Measurements from ENCODE around the gene PRKAR2B.
A peak's percentile ranks its signal among the peaks of the same experiment; 100 is the strongest.

PRKAR2B gene

GRCh38 chr7:107043491-107043890 is 1.0 kb upstream of the PRKAR2B start:
- no peaks in the 10 kb centered on the region for H3K36me3 ChIP-seq (ENCODE audit: insufficient read depth, low read depth, low read length)
- H3K4me3 ChIP-seq (ENCODE audit: low read length) = peak overlapping the region; percentile 82; the same call in 1 of the 2 replicates
- peaks cover 13% of the 10 kb centered on the region for H3K4me1 ChIP-seq (ENCODE audit: insufficient read depth, low read length)
- no peak overlapping the region for H3K27ac ChIP-seq (ENCODE audit: low read length)
- no peaks in the 10 kb centered on the region for H3K9me3 ChIP-seq (ENCODE audit: insufficient read depth, low read depth, low read length)
- H3K27me3 ChIP-seq (ENCODE audit: insufficient read depth, low read length) = peaks cover 13% of the 10 kb centered on the region
- H3K9ac ChIP-seq (ENCODE audit: low read depth, low read length) = no peak overlapping the region

DNA sequence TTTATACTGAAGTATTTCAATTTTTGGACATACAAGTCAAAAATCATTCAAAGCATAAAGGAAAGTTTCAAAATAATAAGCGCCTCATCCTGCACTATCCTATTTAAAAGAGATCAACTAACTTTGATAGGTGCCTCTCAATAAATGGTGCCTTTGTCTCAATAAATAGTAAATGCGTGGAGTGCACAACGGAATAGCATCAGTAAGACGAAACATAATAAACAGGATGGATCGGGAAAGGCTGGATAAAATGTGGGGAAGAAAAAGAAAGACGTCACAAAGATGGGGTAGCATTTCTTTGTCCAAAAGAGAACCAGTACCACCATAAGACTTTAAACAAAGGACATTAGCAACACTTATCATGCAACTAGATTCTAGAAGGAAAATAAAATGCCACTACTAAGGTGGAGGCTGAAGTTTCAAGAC is 571 bp upstream of the PRKAR2B start:
- Histone ChIP-seq H3K4me3 (ENCODE audit: low read length) (peak overlapping the region; percentile 82), H3K9ac (ENCODE audit: low read depth, low read length) (peak overlapping the region; percentile 45; the same call in 1 of the 2 replicates), H3K27ac (ENCODE audit: low read length) (no peak overlapping the region)

DNA sequence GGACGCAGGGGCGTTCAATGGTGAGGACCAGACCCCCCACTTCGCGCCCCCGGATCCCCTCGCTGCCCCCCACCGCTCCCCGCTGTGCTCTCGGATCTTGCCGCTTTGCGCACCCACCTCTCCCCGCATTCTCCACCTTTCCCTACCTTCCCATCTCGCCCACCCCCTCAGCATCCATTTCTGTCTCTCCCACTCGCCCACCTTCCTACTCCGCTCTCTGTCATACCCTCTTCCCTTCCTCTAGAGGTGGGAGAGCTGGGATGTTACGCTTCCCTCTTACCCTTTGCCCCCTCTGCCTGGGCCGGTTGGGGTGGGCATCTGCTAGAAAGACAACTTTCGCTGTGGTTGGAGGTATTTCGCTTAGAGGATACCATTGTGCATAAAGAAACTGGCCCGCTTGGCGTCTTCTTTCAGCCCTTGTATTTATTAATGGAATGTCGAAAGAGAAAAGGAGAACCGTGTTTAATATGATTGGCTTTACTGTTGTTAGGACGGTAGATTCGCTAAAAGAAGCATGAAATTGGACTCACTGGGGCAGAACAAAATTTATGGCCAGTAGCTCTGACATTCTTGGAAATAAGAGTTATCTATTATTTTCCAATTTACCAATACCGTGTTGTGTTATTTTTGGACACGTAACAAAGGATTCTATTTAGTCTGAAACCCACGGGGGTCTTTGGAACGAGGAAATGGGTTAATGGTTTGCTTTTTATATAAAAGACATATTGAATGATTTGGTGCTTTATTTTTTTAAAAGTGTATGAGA is 873 bp downstream of the PRKAR2B start:
- peaks cover 13% of the 10 kb centered on the region for H3K27me3 ChIP-seq (ENCODE audit: insufficient read depth, low read length)
- H3K4me3 ChIP-seq (ENCODE audit: low read length) = peak overlapping the region; percentile 88
- no peak overlapping the region for H3K27ac ChIP-seq (ENCODE audit: low read length)
- peak overlapping the region; percentile 67; the same call in 1 of the 2 replicates for H3K9ac ChIP-seq (ENCODE audit: low read depth, low read length)
- H3K36me3 ChIP-seq (ENCODE audit: insufficient read depth, low read depth, low read length) = no peaks in the 10 kb centered on the region
- H3K4me1 ChIP-seq (ENCODE audit: insufficient read depth, low read length) = peaks cover 26% of the 10 kb centered on the region
- no peaks in the 10 kb centered on the region for H3K9me3 ChIP-seq (ENCODE audit: insufficient read depth, low read depth, low read length)

More for the DNA sequence above, 571 bp upstream of the PRKAR2B start:
- peaks cover 18% of the 10 kb centered on the region for H3K4me1 ChIP-seq (ENCODE audit: insufficient read depth, low read length)
- no peaks in the 10 kb centered on the region for H3K36me3 ChIP-seq (ENCODE audit: insufficient read depth, low read depth, low read length)
- peaks cover 13% of the 10 kb centered on the region for H3K27me3 ChIP-seq (ENCODE audit: insufficient read depth, low read length)
- no peaks in the 10 kb centered on the region for H3K9me3 ChIP-seq (ENCODE audit: insufficient read depth, low read depth, low read length)

- no peak overlapping the region for H3K27ac ChIP-seq (ENCODE audit: low read length)
- peaks cover 13% of the 10 kb centered on the region for H3K27me3 ChIP-seq (ENCODE audit: insufficient read depth, low read length)
- H3K9ac ChIP-seq (ENCODE audit: low read depth, low read length) = no peak overlapping the region; the same call in 1 of the 2 replicates
These were observed 1.5 kb downstream of the PRKAR2B start for GRCh38 chr7:107045980-107046379.

DNA sequence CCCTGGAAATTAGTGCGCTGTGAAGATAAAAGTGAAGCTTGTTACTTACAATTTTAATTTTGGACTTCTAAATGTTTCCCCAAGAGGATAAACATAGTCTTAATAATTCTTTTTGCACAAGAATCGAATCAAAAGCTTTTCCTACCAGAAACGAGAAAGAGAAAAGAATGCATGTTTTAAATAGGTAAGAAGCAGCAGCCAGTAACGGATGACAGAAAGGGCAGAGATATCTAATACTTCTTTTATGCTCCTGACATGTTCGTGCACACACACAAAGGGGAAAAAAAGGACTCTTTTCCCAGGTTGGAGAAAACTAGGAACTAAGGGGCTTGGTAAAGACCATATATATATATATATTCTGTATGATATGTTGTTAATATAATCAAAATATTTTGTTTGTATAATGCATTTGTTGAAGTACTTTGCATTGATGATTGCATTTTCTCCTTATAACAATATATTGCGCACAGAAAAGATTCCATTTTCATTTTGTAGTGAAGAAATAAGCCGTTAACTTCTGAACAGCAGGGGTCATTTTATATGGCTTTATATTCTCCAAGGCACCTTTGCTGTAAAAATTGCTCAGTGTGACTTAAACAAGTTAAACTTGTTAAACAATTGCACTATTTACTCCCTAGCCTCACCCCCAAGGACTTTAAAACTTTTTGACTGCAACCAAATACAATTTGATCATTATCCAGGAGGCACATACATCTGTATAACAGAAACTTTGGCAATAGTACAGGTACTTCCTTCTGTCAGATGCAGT is 2.2 kb downstream of the PRKAR2B start:
- Histone ChIP-seq H3K4me3 (ENCODE audit: low read length) (peak overlapping the region; percentile 88; the same call in 1 of the 2 replicates), H3K27me3 (ENCODE audit: insufficient read depth, low read length) (peaks cover 13% of the 10 kb centered on the region), H3K27ac (ENCODE audit: low read length) (no peak overlapping the region), H3K9me3 (ENCODE audit: insufficient read depth, low read depth, low read length) (no peaks in the 10 kb centered on the region), H3K36me3 (ENCODE audit: insufficient read depth, low read depth, low read length) (no peaks in the 10 kb centered on the region), H3K4me1 (ENCODE audit: insufficient read depth, low read length) (peaks cover 31% of the 10 kb centered on the region), H3K9ac (ENCODE audit: low read depth, low read length) (no peak overlapping the region)

More at GRCh38 chr7:107045980-107046379, 1.5 kb downstream of the PRKAR2B start:
- Histone ChIP-seq H3K4me3 (ENCODE audit: low read length) (peak overlapping the region; percentile 88), H3K9me3 (ENCODE audit: insufficient read depth, low read depth, low read length) (no peaks in the 10 kb centered on the region), H3K4me1 (ENCODE audit: insufficient read depth, low read length) (peaks cover 31% of the 10 kb centered on the region), H3K36me3 (ENCODE audit: insufficient read depth, low read depth, low read length) (no peaks in the 10 kb centered on the region)

DNA sequence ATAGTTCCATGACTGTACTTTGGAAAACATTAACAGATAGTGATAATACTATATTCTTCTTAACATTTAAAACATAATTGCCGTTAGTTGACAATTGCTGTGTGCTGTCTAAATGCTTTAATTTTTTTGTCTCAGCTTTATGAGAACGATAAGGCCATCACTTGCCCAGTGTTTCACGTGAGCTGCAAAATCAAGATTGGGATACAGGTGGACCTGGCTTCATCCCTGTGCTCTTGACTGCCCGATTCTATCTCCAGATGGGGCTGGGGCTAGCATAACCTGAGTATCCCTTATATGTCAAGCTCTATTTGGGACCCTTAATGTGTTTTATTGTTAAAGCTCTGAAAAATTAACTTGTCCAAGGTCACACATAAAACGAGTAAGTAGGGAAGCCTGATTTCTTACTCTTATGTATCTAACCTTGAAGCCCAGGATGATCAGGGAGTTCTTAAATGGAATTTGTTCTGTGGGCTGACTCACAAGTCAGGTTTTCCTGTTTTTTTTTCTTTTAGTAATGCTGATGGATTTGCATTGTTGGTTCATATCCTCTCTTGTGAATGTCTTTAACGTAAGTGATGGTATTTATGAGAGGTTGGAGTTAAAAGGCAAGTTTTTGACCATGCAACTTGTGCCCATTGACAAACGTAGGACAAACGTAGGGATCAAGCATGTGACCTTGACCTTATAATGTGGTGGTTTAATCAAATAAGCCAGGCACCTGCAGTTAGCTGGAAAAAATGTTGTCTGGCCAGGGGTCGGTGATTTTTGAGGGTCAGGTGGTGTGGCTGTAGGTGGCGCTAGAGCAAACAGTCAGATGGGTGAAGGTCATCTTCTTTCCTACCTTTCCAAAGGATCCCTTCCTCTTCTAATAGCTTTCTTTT is 3.6 kb downstream of the PRKAR2B start:
- Histone ChIP-seq H3K27me3 (ENCODE audit: insufficient read depth, low read length) (peaks cover 13% of the 10 kb centered on the region), H3K9me3 (ENCODE audit: insufficient read depth, low read depth, low read length) (no peaks in the 10 kb centered on the region), H3K4me3 (ENCODE audit: low read length) (no peak overlapping the region), H3K9ac (ENCODE audit: low read depth, low read length) (no peak overlapping the region; the same call in 1 of the 2 replicates), H3K36me3 (ENCODE audit: insufficient read depth, low read depth, low read length) (no peaks in the 10 kb centered on the region), H3K4me1 (ENCODE audit: insufficient read depth, low read length) (peaks cover 31% of the 10 kb centered on the region), H3K27ac (ENCODE audit: low read length) (no peak overlapping the region)

- Histone ChIP-seq H3K27me3 (ENCODE audit: insufficient read depth, low read length) (peaks cover 13% of the 10 kb centered on the region), H3K4me1 (ENCODE audit: insufficient read depth, low read length) (peaks cover 27% of the 10 kb centered on the region), H3K4me3 (ENCODE audit: low read length) (no peak overlapping the region), H3K9me3 (ENCODE audit: insufficient read depth, low read depth, low read length) (no peaks in the 10 kb centered on the region), H3K36me3 (ENCODE audit: insufficient read depth, low read depth, low read length) (no peaks in the 10 kb centered on the region), H3K9ac (ENCODE audit: low read depth, low read length) (no peak overlapping the region), H3K27ac (ENCODE audit: low read length) (no peak overlapping the region)
These were observed 4.4 kb downstream of the PRKAR2B start for GRCh38 chr7:107048783-107049418.

GRCh38 chr7:107049480-107049879 is 5.0 kb downstream of the PRKAR2B start:
- Histone ChIP-seq H3K9ac (ENCODE audit: low read depth, low read length) (no peak overlapping the region), H3K9me3 (ENCODE audit: insufficient read depth, low read depth, low read length) (no peaks in the 10 kb centered on the region), H3K27ac (ENCODE audit: low read length) (no peak overlapping the region), H3K36me3 (ENCODE audit: insufficient read depth, low read depth, low read length) (no peaks in the 10 kb centered on the region), H3K4me1 (ENCODE audit: insufficient read depth, low read length) (peaks cover 25% of the 10 kb centered on the region), H3K4me3 (ENCODE audit: low read length) (no peak overlapping the region), H3K27me3 (ENCODE audit: insufficient read depth, low read length) (peaks cover 13% of the 10 kb centered on the region)

DNA sequence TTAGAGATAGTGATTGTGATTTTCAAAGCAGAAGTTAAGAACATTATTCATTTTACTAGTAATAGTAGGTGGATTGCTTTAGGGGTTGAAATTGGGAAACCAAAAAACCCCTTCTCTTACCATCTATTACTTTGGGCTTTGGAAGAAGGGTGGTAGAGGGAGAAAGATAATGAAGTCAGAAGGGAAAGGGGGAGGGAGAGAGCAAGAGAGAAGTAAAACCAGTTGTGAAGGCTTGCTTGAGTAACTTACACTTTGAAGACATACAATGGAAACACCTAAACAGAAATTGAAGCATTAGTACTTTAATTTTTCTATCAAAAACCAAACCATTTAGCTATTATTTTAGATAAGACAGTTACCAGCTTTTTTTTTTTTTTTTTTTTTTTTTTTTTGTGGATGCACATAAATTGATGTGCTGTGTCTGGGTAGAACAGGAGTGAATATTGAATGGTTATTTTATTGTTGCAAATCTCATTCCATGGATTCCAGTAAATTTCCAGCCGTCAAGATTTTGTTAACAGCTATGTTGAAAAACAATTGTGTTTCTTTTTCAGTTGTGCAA is 5.5 kb downstream of the PRKAR2B start:
- Histone ChIP-seq H3K27ac (ENCODE audit: low read length) (no peak overlapping the region), H3K36me3 (ENCODE audit: insufficient read depth, low read depth, low read length) (no peaks in the 10 kb centered on the region), H3K4me1 (ENCODE audit: insufficient read depth, low read length) (peaks cover 25% of the 10 kb centered on the region)

GRCh38 chr7:107051376-107051775 is 6.9 kb downstream of the PRKAR2B start:
- H3K4me1 ChIP-seq (ENCODE audit: insufficient read depth, low read length) = peaks cover 25% of the 10 kb centered on the region
- peaks cover 1% of the 10 kb centered on the region; the same call in 1 of the 2 replicates for H3K27me3 ChIP-seq (ENCODE audit: insufficient read depth, low read length)
- no peaks in the 10 kb centered on the region for H3K36me3 ChIP-seq (ENCODE audit: insufficient read depth, low read depth, low read length)
- no peaks in the 10 kb centered on the region for H3K9me3 ChIP-seq (ENCODE audit: insufficient read depth, low read depth, low read length)
- H3K9ac ChIP-seq (ENCODE audit: low read depth, low read length) = no peak overlapping the region
- no peak overlapping the region for H3K27ac ChIP-seq (ENCODE audit: low read length)
- H3K4me3 ChIP-seq (ENCODE audit: low read length) = no peak overlapping the region

More for the DNA sequence above, 5.5 kb downstream of the PRKAR2B start:
- H3K27me3 ChIP-seq (ENCODE audit: insufficient read depth, low read length) = peaks cover 13% of the 10 kb centered on the region
- no peak overlapping the region for H3K9ac ChIP-seq (ENCODE audit: low read depth, low read length)
- no peaks in the 10 kb centered on the region for H3K9me3 ChIP-seq (ENCODE audit: insufficient read depth, low read depth, low read length)
- no peak overlapping the region for H3K4me3 ChIP-seq (ENCODE audit: low read length)

All from iPS-20b (cell line).